SKM-1 treated with dmso at 0.1 percent for 144 hours (cell line): Measurements from ENCODE around the gene MOGAT2.
"Not testable (repeated sequence)": the region's sequence is repeated elsewhere in the genome, so short reads cannot be mapped to it uniquely, and the experiment has no call there.

ENCODE experiments used
- DNase-seq: peaks from one replicate; lab custom pipeline; 2025; ENCODE audit not compliant: unreplicated experiment; lab: John Stamatoyannopoulos, UW

The MOGAT2 gene

GRCh38 chr11:75717608-75718418 is at the start of gene MOGAT2:
Gene MOGAT2 (plus strand): TSS chr11:75717838. CDS start chr11:75717889, 51 bp downstream.
- DNase-seq: no peak

- DNase-seq: no peak
These were observed 49.0 kb upstream of the MOGAT2 start, which contains the start of gene MAP6 for GRCh38 chr11:75668451-75669297. Gene MAP6 (minus strand): TSS chr11:75669038. CDS start chr11:75668369, 669 bp downstream.

GRCh38 chr11:75673977-75674582 is 43.6 kb upstream of the MOGAT2 start:
- no peak for DNase-seq

- DNase-seq: no peak
These were observed 40.4 kb upstream of the MOGAT2 start for GRCh38 chr11:75677275-75677674.

- DNase-seq: no peak
These were observed 39.7 kb upstream of the MOGAT2 start for GRCh38 chr11:75677909-75678308.

GRCh38 chr11:75678620-75679259 is 38.9 kb upstream of the MOGAT2 start:
- DNase-seq: no peak

GRCh38 chr11:75679566-75679965 is 38.1 kb upstream of the MOGAT2 start:
- DNase-seq: no peak

- DNase-seq: not testable (repeated sequence)
These were observed 33.8 kb upstream of the MOGAT2 start for GRCh38 chr11:75683856-75684255.

- DNase-seq: peak; percentile 30
These were observed 27.6 kb upstream of the MOGAT2 start for GRCh38 chr11:75689863-75690609.

GRCh38 chr11:75691804-75692203 is 25.8 kb upstream of the MOGAT2 start:
- DNase-seq: no peak

GRCh38 chr11:75697906-75698581 is 19.6 kb upstream of the MOGAT2 start:
- DNase-seq: no peak

GRCh38 chr11:75700940-75701339 is 16.7 kb upstream of the MOGAT2 start:
- DNase-seq: no peak

GRCh38 chr11:75703695-75704237 is 13.9 kb upstream of the MOGAT2 start:
- no peak for DNase-seq

GRCh38 chr11:75705541-75705940 is 12.1 kb upstream of the MOGAT2 start:
- no peak for DNase-seq

- peak; percentile 78 for DNase-seq
These were observed 11.3 kb upstream of the MOGAT2 start for GRCh38 chr11:75706260-75706729.

GRCh38 chr11:75714211-75714610 is 3.4 kb upstream of the MOGAT2 start:
- DNase-seq: no peak

- no peak for DNase-seq
These were observed 1.9 kb upstream of the MOGAT2 start for GRCh38 chr11:75715688-75716087.

GRCh38 chr11:75716659-75717058 is 979 bp upstream of the MOGAT2 start:
- DNase-seq: no peak
